HCT116 (cell line): Measurements from ENCODE around the gene RBM20. TPM values are rescaled to one million over a fixed set of nuclear protein-coding genes. Genes with fewer than 3 reads are reported as not detected.

Experiments
- ATAC-seq: fragments of 200-7000 bp; cut with Tn5 transposase; 2 replicates; pipeline ENCODE4 v1.9.1; 2020; ENCODE audit warnings: mild to moderate bottlenecking, moderate library complexity
- BruUV-seq: library from RNA; stranded (reverse); fragments of 400-500 nt; replicated peaks from 2 replicates; lab custom pipeline; 2021; lab: Mats Ljungman, UMichigan
- CTCF ChIA-PET: fragments of 300-600 bp; sonication (Branson Sonifier 250); formaldehyde crosslinking; loops from one replicate; lab custom pipeline; 2021; ENCODE audit warnings: antibody characterized with exemption; lab: Charles Lee
- POLR2A ChIA-PET: fragments of 300-600, 350-600 bp; sonication (Branson Sonifier 250); formaldehyde crosslinking; loops from one replicate; lab custom pipeline; 2021; ENCODE audit warnings: antibody characterized with exemption; lab: Charles Lee
- RAD21 ChIA-PET, 2 experiments: fragments of 300-600 bp; sonication (Branson Sonifier 250); formaldehyde crosslinking; loops; one replicate each; lab custom pipeline; 2023; ENCODE audit warnings: low total read pairs in 2 of 2; ENCODE audit not compliant: uncharacterized antibody in 2 of 2, unreplicated experiment in 2 of 2, low non-redundant PET in 1 of 2; lab: Charles Lee
- DNase-seq: peaks from one replicate; pipeline ENCODE4 v3.0.0-alpha.2; 2010; ENCODE audit warnings: low read depth, low spot score
- H2AFZ ChIP-seq: fragments of 200-600 bp; shearing (Covaris generic), sonication (generic); 2 replicates; pipeline ENCODE4 v1.6.1; 2017; ENCODE audit warnings: low read depth, mixed run types, mixed read lengths, antibody characterized with exemption, low read length; ENCODE audit not compliant: poor library complexity, severe bottlenecking
- H3K27ac ChIP-seq: 2 replicates; pipeline ENCODE4 v1.5.1; 2012; ENCODE audit warnings: low read depth, low read length
- H3K27me3 ChIP-seq: fragments of 200-600 bp; sonication (generic); 2 replicates; pipeline ENCODE4 v1.6.1; 2016; ENCODE audit warnings: mixed run types, low read length, mixed read lengths; ENCODE audit not compliant: insufficient read depth
- H3K36me3 ChIP-seq, 2 experiments: fragments of 200-500 bp in 1 of 2; fragments of 200-600 bp in 1 of 2; sonication (Bioruptor generic) in 1 of 2; sonication (generic) in 1 of 2; 2 replicates each; pipeline versions ENCODE4 v1.5.1 to v1.6.1; 2014 to 2016; ENCODE audit warnings: low read length in 2 of 2, inconsistent platforms in 1 of 2, mixed read lengths in 1 of 2, mixed run types in 1 of 2; ENCODE audit not compliant: insufficient read depth in 2 of 2, control insufficient read depth in 1 of 2
- H3K4me1 ChIP-seq, 2 experiments: fragments of 200-600 bp in 1 of 2; sonication (generic) in 1 of 2; 2 replicates each; pipeline versions ENCODE4 v1.5.1 to v1.6.1; 2012 to 2017; ENCODE audit warnings: low read length in 2 of 2, inconsistent platforms in 1 of 2, mild to moderate bottlenecking in 1 of 2, mixed read lengths in 1 of 2, mixed run types in 1 of 2, moderate library complexity in 1 of 2; ENCODE audit not compliant: insufficient read depth in 2 of 2, control insufficient read depth in 1 of 2
- H3K4me2 ChIP-seq: fragments of 200-600 bp; sonication (generic); 2 replicates; pipeline ENCODE4 v1.6.1; 2017; ENCODE audit warnings: mixed run types, low read length, mixed read lengths
- H3K4me3 ChIP-seq, 2 experiments: fragments of 200-600 bp in 1 of 2; sonication (generic) in 1 of 2; replicated peaks in 1 of 2; 2 replicates each; pipeline ENCODE4 v1.5.1; 2011 to 2016; ENCODE audit warnings: low read length in 2 of 2, control low read depth in 1 of 2, low read depth in 1 of 2, mild to moderate bottlenecking in 1 of 2, mixed read lengths in 1 of 2, mixed run types in 1 of 2
- H3K79me2 ChIP-seq: fragments of 200-600 bp; sonication (generic); 2 replicates; pipeline ENCODE4 v1.6.1; 2017; ENCODE audit warnings: mild to moderate bottlenecking, mixed run types, low read length, moderate library complexity, mixed read lengths; ENCODE audit not compliant: insufficient read depth
- H3K9ac ChIP-seq: fragments of 200-600 bp; sonication (generic); 2 replicates; pipeline ENCODE4 v1.6.1; 2016; ENCODE audit warnings: low read length, mixed read lengths
- H3K9me2 ChIP-seq: fragments of 200-600 bp; sonication (generic), shearing (Covaris generic); 2 replicates; pipeline ENCODE4 v1.6.1; 2017; ENCODE audit warnings: mixed run types, mild to moderate bottlenecking, moderate library complexity; ENCODE audit not compliant: insufficient read depth
- H3K9me3 ChIP-seq, 2 experiments: fragments of 200-500 bp in 1 of 2; fragments of 200-600 bp in 1 of 2; sonication (Bioruptor generic) in 1 of 2; sonication (generic) in 1 of 2; 2 replicates each; pipeline ENCODE4 v1.6.1; 2014 to 2017; ENCODE audit warnings: low read length in 2 of 2, mixed read lengths in 2 of 2, inconsistent platforms in 1 of 2, low read depth in 1 of 2, mild to moderate bottlenecking in 1 of 2, mixed run types in 1 of 2, moderate library complexity in 1 of 2; ENCODE audit not compliant: control insufficient read depth in 1 of 2, insufficient read depth in 1 of 2
- H4K20me1 ChIP-seq: fragments of 200-600 bp; sonication (generic), shearing (Covaris generic); 2 replicates; pipeline ENCODE4 v1.6.1; 2017; ENCODE audit warnings: mixed run types, mild to moderate bottlenecking, moderate library complexity; ENCODE audit not compliant: insufficient read depth
- ATF3 ChIP-seq: IDR thresholded peaks from 2 replicates; pipeline ENCODE4 v1.6.1; 2012
- CBX3 ChIP-seq: IDR thresholded peaks from 2 replicates; pipeline ENCODE4 v1.6.1; 2012; ENCODE audit warnings: low read depth
- CTCF ChIP-seq, 3 experiments: fragments of 200-600 bp in 1 of 3; sonication (generic) in 1 of 3; IDR thresholded peaks in 2 of 3; conservative IDR thresholded peaks in 1 of 3; 2 replicates each; pipeline ENCODE4 v1.5.1; 2012 to 2017; ENCODE audit warnings: low read depth in 2 of 3, low read length in 2 of 3, antibody characterized with exemption in 1 of 3, borderline replicate concordance in 1 of 3, control low read depth in 1 of 3, mild to moderate bottlenecking in 1 of 3, mixed read lengths in 1 of 3, mixed run types in 1 of 3, moderate library complexity in 1 of 3; ENCODE audit not compliant: insufficient read depth in 1 of 3
- EGR1 ChIP-seq: IDR thresholded peaks from 2 replicates; pipeline ENCODE4 v1.6.1; 2012; ENCODE audit warnings: low read depth
- ELF1 ChIP-seq: IDR thresholded peaks from 2 replicates; pipeline ENCODE4 v1.6.1; 2012; ENCODE audit warnings: low read depth, borderline replicate concordance
- EZH2 ChIP-seq: fragments of 200-600 bp; sonication (generic); IDR thresholded peaks from 2 replicates; pipeline ENCODE4 v1.6.1; 2017; ENCODE audit warnings: antibody characterized with exemption, mixed run types
- EZH2phosphoT487 ChIP-seq: fragments of 200-600 bp; IDR thresholded peaks from 2 replicates; pipeline ENCODE4 v1.6.1; 2018; ENCODE audit warnings: antibody characterized with exemption, borderline replicate concordance
- FOSL1 ChIP-seq: IDR thresholded peaks from 2 replicates; pipeline ENCODE4 v1.6.1; 2012; ENCODE audit warnings: low read depth
- JUND ChIP-seq: IDR thresholded peaks from 2 replicates; pipeline ENCODE4 v1.6.1; 2012
- MAX ChIP-seq: IDR thresholded peaks from 2 replicates; pipeline ENCODE4 v1.6.1; 2012
- POLR2A ChIP-seq: IDR thresholded peaks from 2 replicates; pipeline ENCODE4 v1.7.0; 2011; ENCODE audit warnings: borderline replicate concordance; ENCODE audit not compliant: insufficient read depth, insufficient read length; ENCODE audit errors: extremely low read depth
- POLR2AphosphoS5 ChIP-seq: IDR thresholded peaks from 2 replicates; pipeline ENCODE4 v1.6.1; 2011; ENCODE audit warnings: mild to moderate bottlenecking, low read depth, low read length, moderate library complexity
- RAD21 ChIP-seq: IDR thresholded peaks from 2 replicates; pipeline ENCODE4 v1.6.1; 2012; ENCODE audit warnings: low read depth, mild to moderate bottlenecking
- REST ChIP-seq: IDR thresholded peaks from 2 replicates; pipeline ENCODE4 v1.6.1; 2012; ENCODE audit warnings: low read depth
- SIN3A ChIP-seq: IDR thresholded peaks from 2 replicates; pipeline ENCODE4 v1.6.1; 2012; ENCODE audit warnings: low read depth
- SP1 ChIP-seq: IDR thresholded peaks from 2 replicates; pipeline ENCODE4 v1.6.1; 2012; ENCODE audit warnings: low read depth
- SRF ChIP-seq: IDR thresholded peaks from 2 replicates; pipeline ENCODE4 v1.6.1; 2012; ENCODE audit warnings: low read depth
- YY1 ChIP-seq: IDR thresholded peaks from 2 replicates; pipeline ENCODE4 v1.6.1; 2011; ENCODE audit warnings: low read length, low read depth, moderate library complexity, mild to moderate bottlenecking; ENCODE audit not compliant: insufficient replicate concordance; ENCODE audit errors: extremely low read depth
- ZFX ChIP-seq: fragments of 450-650 bp; IDR thresholded peaks from 2 replicates; pipeline ENCODE4 v1.6.1; 2017
- ZNF274 ChIP-seq: fragments of 200-500 bp; sonication (Bioruptor generic); IDR thresholded peaks from 2 replicates; pipeline ENCODE4 v1.6.1; 2014; ENCODE audit warnings: mild to moderate bottlenecking, low read depth, low read length, inconsistent platforms
- intact Hi-C: fragments of 100-400 bp; cut with micrococcal nuclease; formaldehyde crosslinking; loops from 2 replicates; pipeline ENCODE4 v1.10.0; 2022
- total RNA-seq: library from RNA; stranded (reverse); gene quantifications from one replicate; pipeline ENCODE4 v1.2.1, GENCODE V29; 2021; ENCODE audit not compliant: unreplicated experiment

The RBM20 gene
- total RNA-seq, 1 experiment from 2014 or later, result 2.0 TPM

GRCh38 chr10:110670335-110670734 lies 26.2 kb downstream of the RBM20 start:
- TF ChIP-seq EZH2 (no peak), MAX (no peak), POLR2A (no peak), JUND (no peak), SP1 (no peak), EZH2phosphoT487 (no peak), SIN3A (no peak), ZFX (no peak), REST (no peak), SRF (no peak), POLR2AphosphoS5 (no peak), ATF3 (no peak), EGR1 (no peak), ZNF274 (no peak), RAD21 (no peak), CBX3 (no peak), FOSL1 (no peak), ELF1 (no peak), CTCF (IDR thresholded peaks at IDR 0.05 in 2 of 3, conservative IDR thresholded peaks at IDR 0.05 in 1 of 3; ENCODE audit: borderline replicate concordance in 1 of 3, insufficient read depth in 1 of 3, low read depth in 2 of 3, low read length in 2 of 3) (no peak), YY1 (no peak)
- TF ChIP-seq, all 23 proteins: peak for 0
- Histone ChIP-seq H3K9me2 (no peaks in the 10 kb centered on the region), H3K4me1 (peaks cover 9 to 23% of the 10 kb centered on the region in 2 experiments), H3K4me2 (no peak overlapping the region), H2AFZ (no peak overlapping the region), H3K9ac (no peak overlapping the region), H3K27ac (no peak overlapping the region), H4K20me1 (no peaks in the 10 kb centered on the region), H3K9me3 (no peaks in the 10 kb centered on the region), H3K27me3 (no peaks in the 10 kb centered on the region), H3K79me2 (no peaks in the 10 kb centered on the region), H3K36me3 (no peaks in the 10 kb centered on the region), H3K4me3 (no peak overlapping the region)
- CTCF ChIA-PET, result interaction anchor here (2.3 kb wide), 1 partner anchor 70 kb away, joined by 8 read pairs; no protein-coding TSS in a partner anchor
- ATAC-seq (no peak), DNase-seq (no peak)
- intact Hi-C loops, result no loop called here
- POLR2A ChIA-PET, result no interaction called here
- BruUV-seq, result no TSS peak
- RAD21 ChIA-PET, result no interaction called here
